CD4-positive, alpha-beta T cell treated with Interleukin-6 at 100 ng/mL for 8 hours (primary cell): ENCODE data around the gene DNAH14.
"Not testable (repeated sequence)": the region's sequence is repeated elsewhere in the genome, so short reads cannot be mapped to it uniquely, and the experiment has no call there.

Experiments
- DNase-seq: peaks from one replicate; pipeline ENCODE4 v3.0.0-alpha.2; 2020; ENCODE audit warnings: mixed read lengths, low spot score

The DNAH14 gene

DNA sequence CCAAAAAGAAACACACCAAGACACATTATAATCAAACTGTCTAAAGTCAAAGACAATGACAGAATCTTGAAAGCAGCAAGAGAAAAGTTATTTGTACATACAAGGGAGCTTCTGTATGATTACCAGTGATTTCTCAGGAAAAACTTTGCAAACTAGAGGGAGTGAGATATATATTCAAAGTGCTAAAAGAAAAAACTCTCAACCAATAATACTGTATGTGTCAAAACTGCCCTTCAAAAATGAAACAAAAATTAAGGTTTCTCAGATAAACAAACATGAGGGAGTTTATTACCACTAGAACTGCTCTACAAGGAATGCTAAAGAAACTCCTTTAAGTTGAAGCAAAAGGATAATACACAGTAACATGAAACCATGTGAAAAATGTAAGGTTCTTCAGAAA, 418.9 kb downstream of the DNAH14 start:
- DNase-seq: no peak

DNA sequence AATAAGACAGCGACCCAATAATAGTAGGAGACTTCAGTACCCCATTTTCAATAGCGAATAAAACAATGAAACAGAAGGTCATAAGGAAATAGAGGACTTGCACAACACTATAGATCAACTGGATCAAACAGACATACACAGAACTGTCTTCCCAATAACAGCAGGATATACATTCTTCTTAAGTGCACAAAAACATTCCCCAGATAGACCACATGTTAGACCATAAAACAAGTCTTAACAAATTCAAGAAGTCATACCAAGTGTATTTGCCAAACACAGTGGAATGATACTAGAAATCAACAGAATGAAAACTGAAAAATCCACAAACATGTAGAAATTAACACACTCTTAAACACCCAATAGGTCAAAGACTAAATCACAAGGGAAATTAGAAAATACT, 420.4 kb downstream of the DNAH14 start:
- DNase-seq: no peak

DNA sequence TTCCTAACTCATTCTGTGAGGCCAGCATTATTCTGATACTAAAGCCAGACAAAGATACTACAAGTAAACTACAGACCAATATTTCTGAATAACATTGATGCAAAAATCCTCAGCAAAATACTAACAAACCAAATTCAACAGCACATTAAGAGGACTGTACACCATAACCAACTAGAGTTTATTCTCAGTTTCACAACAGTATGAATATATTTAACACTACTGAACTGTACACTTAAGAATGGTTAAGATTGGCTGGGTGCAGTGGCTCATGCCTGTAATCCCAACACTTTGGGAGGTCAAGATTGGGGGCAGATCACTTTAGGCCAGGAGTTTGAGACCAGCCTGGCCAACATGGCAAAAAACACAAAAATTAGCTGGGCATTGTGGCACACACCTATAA, 421.4 kb downstream of the DNAH14 start:
- DNase-seq: no peak

DNA sequence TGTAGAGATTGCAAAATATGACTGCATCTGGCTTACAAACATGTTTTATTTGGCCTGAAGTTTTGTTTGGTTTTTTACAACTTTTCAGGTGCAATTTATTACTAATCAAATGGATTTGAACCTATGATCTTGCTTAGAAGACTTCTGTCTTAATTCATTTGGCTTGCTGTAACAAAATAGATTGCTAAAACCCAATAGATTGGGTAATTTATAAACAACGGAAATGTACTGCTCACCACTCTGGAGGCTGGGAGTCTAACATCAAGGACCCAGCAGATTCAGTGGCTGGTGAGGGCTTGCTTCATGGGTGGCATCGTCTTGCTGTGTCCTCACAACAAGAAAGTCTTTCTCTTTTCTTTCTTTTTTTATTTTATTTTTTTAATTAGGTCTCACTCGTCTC, 425.4 kb downstream of the DNAH14 start:
- DNase-seq: no peak

DNA sequence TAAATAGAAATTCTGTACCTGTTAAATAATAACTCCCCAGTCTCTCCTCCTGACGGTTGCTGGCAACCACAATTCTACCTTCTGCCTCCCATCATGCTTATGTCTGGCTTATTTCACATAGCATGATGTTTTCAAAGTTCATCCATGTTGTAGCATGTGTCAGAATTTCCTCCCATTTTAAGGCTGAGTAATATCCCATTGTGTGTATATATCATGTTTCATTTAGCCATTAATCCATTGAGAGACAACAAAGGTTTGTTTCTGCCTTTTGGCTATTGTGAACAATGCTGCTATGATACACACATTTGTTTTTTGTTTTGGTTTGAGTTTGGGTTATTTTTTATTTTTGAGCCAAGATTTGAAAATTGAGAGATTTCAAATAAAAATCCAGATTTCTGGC, 426.4 kb downstream of the DNAH14 start:
- DNase-seq: no peak

DNA sequence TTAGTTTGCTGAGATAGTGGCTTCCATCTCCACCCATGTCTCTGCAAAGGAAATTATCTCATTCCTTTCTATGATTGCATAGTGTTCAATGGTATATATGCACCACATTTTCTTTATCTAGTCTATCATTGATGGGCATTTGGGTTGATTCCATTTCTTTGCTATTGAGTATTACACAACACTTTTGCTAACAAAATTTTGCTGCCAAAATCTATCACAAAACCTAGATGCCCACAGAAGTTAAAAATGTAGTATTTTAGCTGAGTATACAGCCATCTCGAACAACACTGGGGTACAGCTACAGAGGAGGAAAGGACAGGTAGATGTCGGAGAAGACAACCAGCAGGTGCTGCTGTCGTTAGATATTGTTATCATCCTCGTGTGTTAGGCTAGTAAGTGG, 430.6 kb downstream of the DNAH14 start:
- DNase-seq: no peak

DNA sequence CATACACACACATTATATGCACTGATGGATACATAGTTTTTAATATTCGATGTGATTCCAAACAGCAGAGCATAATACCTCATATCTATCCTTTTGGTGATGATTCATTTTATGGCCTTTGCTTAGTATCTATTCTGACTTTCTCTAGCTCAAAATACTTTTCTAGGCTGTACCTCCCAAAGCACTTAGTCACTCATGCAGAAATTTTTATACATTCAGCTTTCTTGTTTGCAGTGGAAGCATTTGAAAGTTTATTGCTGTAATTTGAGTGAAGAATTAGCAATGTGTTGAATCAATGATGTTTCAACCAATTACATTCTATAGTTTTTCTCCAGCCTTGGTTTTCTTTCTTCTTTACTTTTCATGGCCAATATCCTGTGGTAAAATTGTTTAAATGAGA, 431.7 kb downstream of the DNAH14 start:
- DNase-seq: no peak

DNA sequence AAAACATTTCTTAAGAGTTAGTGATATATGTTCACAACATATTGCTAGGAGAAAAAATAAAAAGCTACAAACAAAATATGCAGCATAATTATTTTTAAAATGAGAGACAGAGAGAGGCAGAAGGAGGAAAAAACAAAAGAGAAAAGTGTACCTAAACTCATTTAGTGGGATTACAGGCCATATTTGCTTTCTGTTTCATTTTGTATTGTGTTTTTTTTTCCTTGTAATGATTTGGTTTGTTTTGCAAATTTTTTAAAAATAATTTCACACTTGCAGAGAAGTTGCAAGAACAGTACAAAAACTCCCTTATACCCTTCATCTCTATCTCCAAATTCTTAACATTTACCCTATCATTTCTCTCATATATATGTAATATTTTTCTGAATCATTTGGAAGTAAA, 433.3 kb downstream of the DNAH14 start:
- DNase-seq: no peak

DNA sequence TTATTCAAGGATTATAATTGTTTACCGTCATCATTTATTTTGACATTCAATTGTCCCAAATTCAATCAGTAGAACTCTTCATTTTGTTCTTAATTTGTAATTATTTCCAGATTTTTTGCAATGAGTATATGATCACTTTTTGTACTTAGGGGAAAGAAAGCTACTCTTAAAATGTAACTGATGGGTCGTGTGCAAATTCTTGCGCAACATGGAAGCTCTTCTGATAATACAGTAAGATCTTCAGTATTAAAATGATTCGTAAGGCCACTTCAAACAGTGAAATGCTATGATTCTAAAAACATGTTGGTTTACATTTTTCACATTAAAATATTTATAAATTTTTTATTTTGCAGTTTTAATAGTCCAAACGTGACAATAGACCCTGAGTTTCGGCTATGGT, 435.0 kb downstream of the DNAH14 start:
- no peak for DNase-seq

DNA sequence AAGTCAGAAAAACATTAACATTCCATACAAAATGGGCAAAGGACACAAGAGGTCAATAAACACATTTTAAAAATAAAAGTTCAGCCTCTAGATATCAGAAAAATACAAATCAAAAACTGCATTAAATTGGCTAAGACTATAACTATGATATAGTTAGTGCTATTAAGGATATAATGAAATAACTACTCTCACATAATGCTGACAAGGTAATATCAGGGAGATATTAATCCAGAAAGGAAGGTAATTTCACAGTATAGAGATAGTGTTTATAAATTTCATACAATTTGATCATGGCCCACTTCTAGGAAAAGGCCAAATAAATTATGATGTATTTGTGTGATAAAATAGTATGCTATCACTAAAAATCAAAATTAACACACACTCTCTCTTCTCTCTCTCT, 436.5 kb downstream of the DNAH14 start:
- no peak for DNase-seq

DNA sequence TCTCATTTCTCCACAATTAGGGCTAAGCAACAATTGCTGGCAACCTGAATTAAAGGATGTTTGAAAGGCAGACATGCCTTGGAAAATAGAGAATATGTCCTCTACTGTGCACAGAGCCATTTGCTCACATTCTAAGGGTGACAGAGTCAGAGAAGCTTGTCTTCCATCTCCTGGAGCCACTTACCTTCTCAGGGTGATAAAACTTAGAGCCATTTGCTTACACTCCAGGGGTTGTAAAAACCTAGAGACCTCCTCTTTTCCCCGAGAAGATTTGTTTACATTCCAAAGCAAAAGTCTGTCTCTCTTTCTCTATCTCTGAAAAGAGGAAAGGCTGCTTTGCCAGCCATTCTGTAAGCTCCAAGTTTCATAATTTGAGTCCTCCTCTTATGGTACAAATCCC, 437.1 kb downstream of the DNAH14 start:
- no peak for DNase-seq

DNA sequence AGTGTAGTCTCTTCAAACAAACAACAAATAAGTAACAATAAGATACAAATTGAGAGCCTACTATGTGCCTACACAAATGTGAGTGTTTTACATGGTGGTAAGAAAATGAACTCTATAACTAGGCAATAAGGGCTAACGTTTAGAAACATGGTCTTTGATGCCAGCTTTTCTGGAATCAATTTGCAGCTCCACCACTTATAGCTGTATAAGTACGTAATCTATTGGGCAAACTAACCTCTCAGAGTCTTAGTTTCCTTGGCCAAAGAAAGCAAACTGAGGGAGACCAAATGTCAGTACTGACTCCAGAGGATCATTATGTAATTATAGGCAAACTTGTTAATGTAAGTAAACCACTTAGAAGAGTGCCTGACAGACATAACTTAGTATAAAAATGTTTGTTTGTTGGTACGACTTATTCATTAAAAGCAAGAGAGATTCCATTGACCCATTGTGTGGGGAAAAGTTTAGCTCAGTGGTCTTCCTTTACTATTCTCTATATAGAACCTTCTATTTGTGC, 438.6 kb downstream of the DNAH14 start:
- DNase-seq: no peak

DNA sequence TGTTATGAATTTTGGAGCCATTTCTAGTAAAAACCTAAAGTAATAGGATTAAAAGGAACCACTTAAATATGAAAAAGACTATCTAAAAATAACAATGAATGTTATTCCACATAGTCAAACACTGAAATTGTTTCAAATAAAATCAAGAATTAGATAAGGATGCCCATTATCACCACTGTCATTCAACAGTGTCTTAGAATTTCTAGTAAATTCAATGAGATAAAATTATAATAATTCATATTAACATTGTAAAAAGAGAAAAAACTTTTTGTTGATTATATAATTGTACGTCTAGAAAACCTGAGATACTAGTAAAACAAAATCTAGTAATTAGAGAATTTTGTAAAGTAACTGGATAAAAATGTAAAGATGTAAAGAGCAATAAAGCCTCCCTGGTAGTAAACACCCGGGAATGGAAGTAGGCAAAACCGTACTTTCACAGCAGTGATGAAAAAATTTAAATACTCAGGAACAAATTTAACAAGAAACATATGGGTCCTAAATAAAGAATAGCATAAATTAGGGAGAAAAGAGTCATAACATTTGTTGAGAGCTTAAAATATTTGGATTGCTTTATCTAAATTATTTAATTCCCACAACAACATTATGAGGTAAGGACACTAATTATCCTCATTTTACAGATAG, 442.0 kb downstream of the DNAH14 start:
- DNase-seq: no peak

DNA sequence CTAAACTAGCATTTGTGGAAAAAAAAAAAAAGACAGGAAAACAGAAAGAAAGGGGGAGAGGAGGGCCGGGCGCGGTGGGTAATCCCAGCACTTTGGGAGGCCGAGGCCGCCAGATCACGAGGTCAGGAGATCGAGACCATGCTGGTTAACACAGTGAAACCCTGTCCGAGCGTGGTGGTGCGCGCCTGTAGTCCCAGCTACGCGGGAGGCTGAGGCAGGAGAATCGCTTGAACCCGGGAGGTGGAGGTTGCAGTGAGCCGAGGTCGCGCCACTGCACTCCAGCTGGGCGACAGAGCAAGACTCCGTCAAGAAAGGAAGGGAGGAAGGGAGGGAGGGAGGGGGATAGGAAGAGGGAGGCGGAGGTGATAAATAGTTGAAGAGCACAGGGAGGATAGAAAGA, 443.7 kb downstream of the DNAH14 start:
- DNase-seq: no peak

DNA sequence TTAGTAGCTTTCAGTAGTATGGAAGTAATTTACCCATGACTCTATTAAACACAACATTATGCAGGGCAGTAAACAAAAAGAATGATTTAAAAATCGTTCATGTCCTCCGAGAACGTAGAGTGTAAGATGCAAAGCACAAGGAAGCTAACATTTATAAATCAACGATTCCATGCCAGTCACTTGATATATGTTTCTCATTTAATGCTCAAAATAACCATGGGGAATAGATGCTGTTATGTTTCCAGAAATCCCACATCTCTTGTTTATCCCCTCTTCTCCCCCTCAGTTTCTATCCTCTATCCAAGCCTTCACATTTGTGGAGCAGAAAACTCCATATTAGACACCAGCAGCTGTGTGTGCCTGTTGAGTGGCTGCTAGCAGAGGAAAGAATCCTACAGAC, 445.5 kb downstream of the DNAH14 start:
- no peak for DNase-seq

DNA sequence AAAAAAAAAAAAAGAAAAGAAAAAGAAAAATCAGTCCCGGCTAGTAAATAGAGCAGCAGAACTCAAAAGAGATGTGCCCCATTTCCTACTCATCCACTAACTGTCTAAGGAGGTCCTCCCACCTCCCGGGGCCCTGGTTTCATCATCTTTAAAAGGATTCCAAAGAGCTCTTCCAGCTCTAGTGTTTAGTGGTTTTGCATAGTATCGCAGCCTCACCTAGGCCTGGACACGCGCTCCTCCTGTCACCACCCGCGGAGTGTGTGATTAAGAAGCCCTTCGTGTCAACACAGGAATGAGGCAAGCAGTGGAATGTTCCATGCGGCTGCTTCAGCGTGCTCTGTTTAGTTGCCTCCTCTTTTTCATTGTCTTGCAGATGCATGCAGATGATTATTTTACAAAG, 449.4 kb downstream of the DNAH14 start:
- no peak for DNase-seq

DNA sequence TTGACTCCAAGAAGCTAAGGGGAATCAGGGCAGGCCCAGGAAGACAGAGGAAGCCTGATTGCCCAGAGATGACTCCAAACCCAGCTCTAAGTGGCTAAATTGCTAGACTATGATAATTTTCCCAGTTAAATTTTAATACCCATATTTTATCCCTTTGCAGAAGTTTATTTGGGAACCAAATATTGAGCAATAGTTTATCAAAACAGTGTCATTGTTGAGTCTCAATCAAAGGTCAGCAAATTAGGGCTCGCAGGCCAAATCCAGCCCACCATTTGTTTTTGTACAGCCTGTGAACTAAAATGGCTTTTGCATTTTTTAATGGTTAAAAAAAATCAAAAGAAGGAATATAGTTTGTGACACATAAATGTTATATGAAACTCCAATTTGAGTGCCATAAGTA, 451.2 kb downstream of the DNAH14 start:
- DNase-seq: no peak

DNA sequence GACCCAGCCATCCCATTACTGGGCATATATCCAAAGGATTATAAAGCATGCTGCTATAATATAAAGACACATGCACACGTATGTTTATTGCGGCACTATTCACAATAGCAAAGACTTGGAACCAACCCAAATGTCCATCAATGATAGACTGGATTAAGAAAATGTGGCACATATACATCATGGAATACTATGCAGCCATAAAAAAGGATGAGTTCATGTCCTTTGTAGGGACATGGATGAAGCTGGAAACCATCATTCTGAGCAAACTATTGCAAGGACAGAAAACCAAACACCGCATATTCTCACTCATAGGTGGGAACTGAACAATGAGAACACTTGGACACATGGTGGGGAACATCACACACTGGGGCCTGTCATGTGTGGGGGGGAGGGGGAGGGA, 457.4 kb downstream of the DNAH14 start:
- DNase-seq: not testable (repeated sequence)

DNA sequence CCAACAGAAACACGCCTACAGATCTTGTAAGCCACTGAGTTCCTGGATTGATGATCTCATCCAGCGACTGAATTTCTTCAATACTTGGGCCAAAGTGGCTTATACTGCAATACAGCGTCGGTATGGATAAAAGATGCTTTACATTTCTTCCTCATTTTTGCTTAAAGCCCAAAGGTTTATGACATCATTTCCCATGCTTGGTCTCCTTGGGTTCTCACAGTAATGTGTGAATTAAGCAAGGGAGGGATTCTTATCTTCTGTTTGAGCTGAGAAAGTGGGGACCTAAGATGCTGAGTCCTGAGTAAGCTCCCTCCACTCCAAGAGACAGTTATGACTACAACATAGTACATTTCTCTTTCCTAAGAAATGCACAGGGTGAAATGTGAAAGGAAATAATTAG, 458.9 kb downstream of the DNAH14 start:
- no peak for DNase-seq

DNA sequence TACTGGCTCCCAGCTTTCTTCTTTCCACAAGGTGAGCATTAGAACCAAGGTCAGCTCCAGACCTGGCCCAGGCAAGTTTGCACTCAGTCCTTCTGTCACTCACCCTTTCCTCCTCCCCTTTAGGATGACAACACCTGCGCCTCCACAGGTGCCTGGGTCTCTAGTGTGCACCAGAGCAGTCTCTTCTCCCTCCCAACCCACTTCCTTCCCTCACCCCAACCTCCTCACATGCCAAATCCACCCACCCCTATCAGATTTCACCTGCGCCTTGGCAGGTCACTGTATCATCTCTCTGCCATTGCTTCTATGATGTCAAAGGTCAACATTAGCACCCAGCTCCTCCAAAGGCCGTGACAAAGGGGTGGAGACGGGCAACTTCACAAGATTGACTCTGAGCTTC, 460.4 kb downstream of the DNAH14 start:
- no peak for DNase-seq

DNA sequence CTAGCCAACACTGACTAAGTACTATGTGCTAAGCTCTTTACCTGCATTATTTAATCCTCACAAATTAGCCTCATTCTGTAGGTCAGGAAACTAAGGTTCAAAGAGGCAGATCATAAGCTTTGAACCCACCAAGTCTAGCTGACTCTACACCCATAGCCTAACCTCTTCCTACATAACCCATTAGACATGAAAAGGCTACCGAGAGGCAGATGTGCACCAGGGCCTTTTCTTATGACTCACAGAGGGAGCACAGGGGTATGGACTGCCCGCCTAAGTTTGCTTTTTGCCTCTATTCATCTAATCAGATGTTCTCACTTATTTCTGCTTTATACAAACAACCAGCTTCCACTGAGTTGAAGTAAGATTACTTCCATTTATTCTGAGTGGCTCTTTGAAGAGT, 466.9 kb downstream of the DNAH14 start:
- no peak for DNase-seq

DNA sequence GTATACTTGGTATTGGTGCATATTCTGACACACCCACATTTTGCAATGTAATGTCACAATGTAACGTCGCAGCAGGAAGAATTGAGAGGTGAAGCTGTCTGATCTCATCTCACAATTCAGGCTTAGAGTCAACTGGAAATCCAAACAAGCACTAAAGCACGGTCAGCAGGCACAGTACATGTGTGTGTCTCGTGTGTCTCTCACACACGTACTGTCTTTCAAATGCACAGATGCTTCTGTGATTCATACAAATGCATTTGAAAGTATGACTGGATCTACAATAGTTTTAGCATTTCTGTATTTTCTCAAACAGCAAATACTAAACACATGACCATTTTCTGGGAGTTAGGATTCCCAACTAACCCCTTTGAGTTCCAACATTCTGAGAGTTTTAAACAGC, 471.5 kb downstream of the DNAH14 start:
- no peak for DNase-seq

DNA sequence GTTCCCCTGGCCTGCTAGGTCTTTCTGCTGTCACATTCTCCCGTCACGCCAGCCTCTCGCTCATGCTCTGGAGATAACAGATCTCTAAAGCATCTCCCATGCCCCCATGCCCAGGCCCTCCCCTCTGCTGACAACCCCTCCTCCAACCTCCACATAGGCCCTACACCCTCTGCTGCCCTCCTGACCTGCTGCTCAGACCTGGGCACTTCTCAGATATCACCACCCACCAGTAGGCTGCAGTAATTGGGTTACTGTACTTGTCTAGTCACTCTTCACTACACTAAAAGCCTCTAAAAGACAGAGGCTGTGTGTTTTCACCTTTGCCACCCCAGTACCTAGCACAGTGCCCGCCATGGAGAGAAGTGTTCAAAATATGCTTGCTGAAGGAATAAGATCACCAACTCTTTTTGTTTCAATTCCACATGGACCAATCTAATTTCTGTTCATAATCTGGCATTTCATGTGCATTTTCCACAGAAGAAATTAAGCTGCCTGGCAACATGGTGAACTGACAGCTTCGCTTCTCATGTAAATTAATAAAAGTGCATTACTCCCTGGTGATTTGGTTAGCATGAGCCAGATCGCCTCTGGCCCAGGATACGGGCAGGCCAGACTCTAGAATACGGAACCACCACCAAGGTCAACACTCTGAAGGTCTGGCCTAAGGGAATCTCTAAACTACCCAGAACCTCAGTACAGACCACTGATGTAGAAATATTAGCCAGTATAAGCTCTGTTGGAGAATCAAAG, 477.7 kb downstream of the DNAH14 start:
- no peak for DNase-seq

DNA sequence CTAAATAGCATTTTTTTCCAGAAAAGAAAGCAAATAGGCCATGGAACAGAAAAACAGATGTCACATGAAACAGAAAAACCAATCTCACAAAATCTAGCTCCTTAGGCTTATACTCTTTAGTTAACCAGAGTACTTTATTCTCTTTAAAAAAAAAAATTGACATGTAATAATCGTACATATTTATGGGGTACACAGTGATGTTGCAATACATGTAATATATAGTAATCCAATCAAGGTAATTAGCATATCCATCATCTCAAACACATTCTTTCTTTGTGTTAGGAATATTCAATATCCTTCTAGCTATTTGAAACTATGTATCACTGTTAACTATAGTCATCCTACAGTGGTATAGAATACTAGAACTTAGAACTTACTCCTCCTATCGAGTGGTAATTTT, 478.3 kb downstream of the DNAH14 start:
- no peak for DNase-seq
